Left lobe of liver (tissue), 2 donors: ENCODE results near the gene ZNF496. TPM values are rescaled to one million over a fixed set of nuclear protein-coding genes. Genes with fewer than 3 reads are reported as not detected.

Experiments
- ATAC-seq: fragments of 200-7000 bp; cut with Tn5 transposase; one replicate; pipeline ENCODE4 v1.9.1; 2020; ENCODE audit warnings: mild to moderate bottlenecking, moderate library complexity
- DNase-seq: peaks from one replicate; pipeline ENCODE4 v3.0.0-alpha.2; 2020; ENCODE audit warnings: low spot score
- total RNA-seq: library from RNA; stranded (reverse); gene quantifications from one replicate; pipeline ENCODE4 v1.2.1, GENCODE V29; 2021
- donor health status: DM: no; HTN: no; CAD: no; lungs with moderate emphysema.
- donor health status: DM: no; HTN: yes; CAD: no.

The ZNF496 gene
- total RNA-seq, 1 donor from 2014 or later = 4.4 TPM

DNA sequence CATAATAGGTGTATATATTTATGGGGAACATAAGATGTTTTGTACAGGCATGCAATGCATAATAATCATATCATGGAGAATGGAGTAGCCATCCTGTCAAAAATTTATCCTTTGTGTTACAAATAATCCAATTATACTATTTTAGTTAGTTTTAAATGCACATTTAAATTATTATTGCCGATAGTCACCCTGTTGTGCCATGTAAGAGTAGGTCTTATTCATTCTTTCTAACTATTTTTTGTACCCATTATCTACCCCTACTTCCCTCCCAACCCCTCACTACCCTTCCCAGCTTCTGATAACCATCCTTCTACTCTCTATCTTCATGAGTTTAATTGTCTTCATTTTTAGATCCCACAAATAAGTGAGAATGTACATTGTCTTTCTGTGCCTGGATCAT lies 84.1 kb downstream of the ZNF496 start:
- ATAC-seq (no peak), DNase-seq (no peak)

Other genes starting within 250 kb of the ZNF496 start
- 1.7 TPM for gene ZNF669, start 227.5 kb downstream of the ZNF496 start, total RNA-seq
- gene ZNF124, start 159.8 kb downstream of the ZNF496 start, total RNA-seq = 5.3 TPM
- gene VN1R5, start 75.8 kb downstream of the ZNF496 start, total RNA-seq = not detected
- 0.33 TPM for gene NLRP3, start 84.3 kb upstream of the ZNF496 start, total RNA-seq
- gene OR2B11, start 126.2 kb upstream of the ZNF496 start, total RNA-seq = not detected
- gene OR2C3, start 204.6 kb upstream of the ZNF496 start, total RNA-seq = not detected
- not detected for gene GCSAML, start 217.3 kb upstream of the ZNF496 start, total RNA-seq